ACHN (cell line): ENCODE results near the gene MAB21L1.
A peak's percentile ranks its signal among the peaks of the same experiment; 100 is the strongest.

Experiments used
- DNase-seq: peaks from one replicate; pipeline ENCODE4 v3.0.0-alpha.2; 2015
- in situ Hi-C: cut with HindIII; loops from 2 replicates; pipeline ENCODE4 v1.10.0; 2017; ENCODE audit warnings: low sequenced_read_pairs, low pct_ligation_motif_present, low pct_unique_long_range_greater_than_20kb

MAB21L1 gene

GRCh38 chr13:35482527-35482926, 6.0 kb upstream of the MAB21L1 start:
- no peak for DNase-seq
- in situ Hi-C loops: no loop called here

GRCh38 chr13:35481777-35482176, 5.3 kb upstream of the MAB21L1 start:
- DNase-seq: no peak
- in situ Hi-C loops: no loop called here

GRCh38 chr13:35480346-35480745, 3.9 kb upstream of the MAB21L1 start:
- in situ Hi-C loops: no loop called here
- DNase-seq: no peak

- DNase-seq: no peak
- in situ Hi-C loops: no loop called here
Measured at GRCh38 chr13:35479706-35480105, 3.2 kb upstream of the MAB21L1 start.

- in situ Hi-C loops: no loop called here
- no peak for DNase-seq
Measured at GRCh38 chr13:35479038-35479492, 2.6 kb upstream of the MAB21L1 start.

- in situ Hi-C loops: no loop called here
- no peak for DNase-seq
Measured at GRCh38 chr13:35478271-35479037, 2.0 kb upstream of the MAB21L1 start.

GRCh38 chr13:35477386-35477946, 977 bp upstream of the MAB21L1 start:
- DNase-seq: no peak
- in situ Hi-C loops: no loop called here

- peak; percentile 58 for DNase-seq
- in situ Hi-C loops: no loop called here
Measured at GRCh38 chr13:35475212-35475959, 1.1 kb downstream of the MAB21L1 start.

- peak; percentile 25 for DNase-seq
- in situ Hi-C loops: no loop called here
Measured at GRCh38 chr13:35474496-35475211, 1.8 kb downstream of the MAB21L1 start.

- no peak for DNase-seq
- in situ Hi-C loops: no loop called here
Measured at GRCh38 chr13:35473802-35474201, 2.7 kb downstream of the MAB21L1 start.

- in situ Hi-C loops: no loop called here
- DNase-seq: no peak
Measured at GRCh38 chr13:35473206-35473775, 3.2 kb downstream of the MAB21L1 start.

- no peak for DNase-seq
- in situ Hi-C loops: no loop called here
Measured at GRCh38 chr13:35472323-35472881, 4.1 kb downstream of the MAB21L1 start.

- in situ Hi-C loops: no loop called here
- no peak for DNase-seq
Measured at GRCh38 chr13:35471706-35472322, 4.7 kb downstream of the MAB21L1 start.

- in situ Hi-C loops: no loop called here
- no peak for DNase-seq
Measured at GRCh38 chr13:35470671-35471661, 5.5 kb downstream of the MAB21L1 start.

- no peak for DNase-seq
- in situ Hi-C loops: no loop called here
Measured at GRCh38 chr13:35469806-35470525, 6.5 kb downstream of the MAB21L1 start.

GRCh38 chr13:35468195-35468594, 8.3 kb downstream of the MAB21L1 start:
- in situ Hi-C loops: no loop called here

More at GRCh38 chr13:35468195-35468594, 8.3 kb downstream of the MAB21L1 start:
- no peak for DNase-seq
